Measurements from ENCODE around the gene ZFP92.

ZFP92 gene

GRCh38 chrX:153406903-153407302, 4.4 kb upstream of the ZFP92 start:
- Histone ChIP-seq H3K36me3 (no peaks in the 10 kb centered on the region), H3K27me3 (no peaks in the 10 kb centered on the region), H3K4me1 (peaks cover 0 to 10% (median 5%) of the 10 kb centered on the region in 4 donors), H3K27ac (no peak overlapping the region), H3K9me3 (no peaks in the 10 kb centered on the region), H3K4me3 (no peak overlapping the region)
- intact Hi-C loops (cut with DNase I; ENCODE audit: low total_unique reads), result no loop called here
- DNase-seq, result no peak
- no peak for TF ChIP-seq CTCF (IDR thresholded peaks at IDR 0.05)

GRCh38 chrX:153407736-153408135, 3.5 kb upstream of the ZFP92 start:
- Histone ChIP-seq H3K9me3 (no peaks in the 10 kb centered on the region), H3K4me1 (peaks cover 0 to 12% (median 8%) of the 10 kb centered on the region in 4 donors), H3K27me3 (peaks cover 0 to under 1% of the 10 kb centered on the region in 2 donors), H3K4me3 (no peak overlapping the region), H3K36me3 (no peaks in the 10 kb centered on the region), H3K27ac (no peak overlapping the region)
- intact Hi-C loops (cut with DNase I; ENCODE audit: low total_unique reads), result no loop called here
- no peak for TF ChIP-seq CTCF (IDR thresholded peaks at IDR 0.05)
- no peak for DNase-seq

- H3K27me3 ChIP-seq, result peaks cover 0 to 3% of the 10 kb centered on the region in 2 donors
- H3K4me1 ChIP-seq, result peaks cover 0 to 12% (median 8%) of the 10 kb centered on the region in 4 donors
- no peak for DNase-seq
- no peak overlapping the region for H3K27ac ChIP-seq
- no peaks in the 10 kb centered on the region for H3K36me3 ChIP-seq
- no peaks in the 10 kb centered on the region for H3K9me3 ChIP-seq
- no peak for TF ChIP-seq CTCF (IDR thresholded peaks at IDR 0.05)
- no peak overlapping the region for H3K4me3 ChIP-seq
- intact Hi-C loops (cut with DNase I; ENCODE audit: low total_unique reads), result no loop called here
Observed at GRCh38 chrX:153408221-153408721, 3.0 kb upstream of the ZFP92 start.

GRCh38 chrX:153408871-153409351, 2.4 kb upstream of the ZFP92 start:
- intact Hi-C loops (cut with DNase I; ENCODE audit: low total_unique reads), result no loop called here
- no peak for DNase-seq
- no peak for TF ChIP-seq CTCF (IDR thresholded peaks at IDR 0.05)

GRCh38 chrX:153409414-153410101, 1.7 kb upstream of the ZFP92 start:
- no peaks in the 10 kb centered on the region for H3K36me3 ChIP-seq
- H3K9me3 ChIP-seq, result no peaks in the 10 kb centered on the region
- H3K27ac ChIP-seq, result no peak overlapping the region
- no peak for DNase-seq
- no peak overlapping the region for H3K4me3 ChIP-seq
- intact Hi-C loops (cut with DNase I; ENCODE audit: low total_unique reads), result no loop called here
- H3K4me1 ChIP-seq, result peaks cover 0 to 12% (median 8%) of the 10 kb centered on the region in 4 donors
- peaks cover 0 to 3% of the 10 kb centered on the region in 2 donors for H3K27me3 ChIP-seq
- TF ChIP-seq CTCF (IDR thresholded peaks at IDR 0.05), result no peak

More at GRCh38 chrX:153408871-153409351, 2.4 kb upstream of the ZFP92 start:
- H3K36me3 ChIP-seq, result no peaks in the 10 kb centered on the region
- H3K4me1 ChIP-seq, result peaks cover 0 to 12% (median 8%) of the 10 kb centered on the region in 4 donors
- peaks cover 0 to 3% of the 10 kb centered on the region in 2 donors for H3K27me3 ChIP-seq
- H3K9me3 ChIP-seq, result no peaks in the 10 kb centered on the region
- H3K27ac ChIP-seq, result no peak overlapping the region
- H3K4me3 ChIP-seq, result no peak overlapping the region

All from tibial artery (tissue), 4 donors.